Amniotic epithelial cell (primary cell): ENCODE measurements around the gene BOK.
A peak's percentile ranks its signal among the peaks of the same experiment; 100 is the strongest.
"Not testable (repeated sequence)": the region's sequence is repeated elsewhere in the genome, so short reads cannot be mapped to it uniquely, and the experiment has no call there.

Experiments
- DNase-seq: peaks from one replicate; pipeline ENCODE4 v3.0.0-alpha.2; 2010; ENCODE audit warnings: low read depth

Gene BOK

GRCh38 chr2:241572915-241573651 is 14.5 kb downstream of the BOK start:
- not testable (repeated sequence) for DNase-seq

GRCh38 chr2:241573741-241574140 is 15.2 kb downstream of the BOK start:
- DNase-seq = no peak

- no peak for DNase-seq
Measured at GRCh38 chr2:241574911-241575623, 16.5 kb downstream of the BOK start.

GRCh38 chr2:241575624-241576292 is 17.2 kb downstream of the BOK start:
- DNase-seq = no peak

- no peak for DNase-seq
Measured at GRCh38 chr2:241576293-241576654, 17.7 kb downstream of the BOK start.

GRCh38 chr2:241577413-241578122 is 19.0 kb downstream of the BOK start:
- no peak for DNase-seq

- no peak for DNase-seq
Measured at GRCh38 chr2:241579281-241579680, 20.7 kb downstream of the BOK start.

GRCh38 chr2:241582328-241582727 is 23.8 kb downstream of the BOK start:
- no peak for DNase-seq

- no peak for DNase-seq
Measured at GRCh38 chr2:241582806-241583205, 24.3 kb downstream of the BOK start.

GRCh38 chr2:241584436-241584835 is 25.9 kb downstream of the BOK start:
- peak; percentile 41 for DNase-seq

GRCh38 chr2:241586564-241587264 is 28.2 kb downstream of the BOK start:
- no peak for DNase-seq

GRCh38 chr2:241589863-241590262 is 31.3 kb downstream of the BOK start:
- DNase-seq = not testable (repeated sequence)

- not testable (repeated sequence) for DNase-seq
Measured at GRCh38 chr2:241590496-241591455, 32.2 kb downstream of the BOK start.

GRCh38 chr2:241592126-241592845 is 33.7 kb downstream of the BOK start:
- DNase-seq = no peak

- DNase-seq = no peak
Measured at GRCh38 chr2:241593271-241593670, 34.7 kb downstream of the BOK start.

GRCh38 chr2:241595600-241596140 is 37.1 kb downstream of the BOK start:
- DNase-seq = no peak

GRCh38 chr2:241597561-241597960 is 39.0 kb downstream of the BOK start:
- no peak for DNase-seq

GRCh38 chr2:241598061-241598460 is 39.5 kb downstream of the BOK start:
- DNase-seq = no peak

- peak; percentile 20 for DNase-seq
Measured at GRCh38 chr2:241598487-241598886, 39.9 kb downstream of the BOK start.

- DNase-seq = no peak
Measured at GRCh38 chr2:241599615-241600014, 41.1 kb downstream of the BOK start.
